HEK293T (cell line): ENCODE measurements around the gene PROK1.

Source experiments
- FOXA1 ChIP-seq: fragments of 450-650 bp; IDR thresholded peaks from 2 replicates; pipeline ENCODE4 v1.6.1; 2016; ENCODE audit warnings: mild to moderate bottlenecking
- FOXM1 ChIP-seq: fragments of 450-650 bp; IDR thresholded peaks from 2 replicates; pipeline ENCODE4 v1.6.1; 2017; ENCODE audit warnings: mild to moderate bottlenecking, borderline replicate concordance
- LEF1 ChIP-seq: fragments of 450-650 bp; IDR thresholded peaks from 2 replicates; pipeline ENCODE4 v1.6.1; 2017; ENCODE audit warnings: mild to moderate bottlenecking, borderline replicate concordance
- NFRKB ChIP-seq: fragments of 450-650 bp; IDR thresholded peaks from 2 replicates; pipeline ENCODE4 v1.6.1; 2016; ENCODE audit warnings: mild to moderate bottlenecking, moderate library complexity
- SP1 ChIP-seq: fragments of 450-650 bp; IDR thresholded peaks from 2 replicates; pipeline ENCODE4 v1.6.1; 2017
- SUZ12 ChIP-seq: fragments of 450-650 bp; IDR thresholded peaks from 2 replicates; pipeline ENCODE4 v1.6.1; 2016; ENCODE audit warnings: mild to moderate bottlenecking

DNA sequence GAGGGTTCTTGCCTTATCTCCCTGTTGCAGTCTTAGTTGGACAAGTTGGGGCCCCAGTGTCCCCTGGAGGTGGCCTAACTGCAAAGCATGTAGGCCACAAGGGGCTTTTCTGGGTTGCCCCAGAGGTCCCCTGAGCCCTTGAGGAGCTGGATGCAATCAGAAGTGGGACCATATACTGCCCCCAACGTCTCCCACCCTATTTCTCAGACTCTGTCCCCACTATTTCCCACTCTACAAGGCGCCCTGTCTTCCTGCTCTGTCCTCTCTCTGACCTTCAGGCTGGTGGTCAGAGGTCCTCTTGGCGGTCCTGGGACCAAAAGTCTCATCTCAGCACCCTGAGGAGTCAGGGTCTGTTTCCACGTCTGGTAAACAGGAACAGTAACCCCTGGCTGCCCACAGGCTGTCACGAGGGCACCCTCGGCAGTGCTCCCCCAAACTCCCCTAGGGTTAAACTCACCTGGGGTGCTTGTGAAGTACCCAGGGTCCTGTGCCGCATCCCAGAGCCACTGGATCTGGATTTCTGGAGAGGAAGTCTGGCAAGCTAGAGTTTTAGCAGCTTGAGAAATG is 14.9 kb downstream of the PROK1 start:
- no peak for TF ChIP-seq FOXM1
- TF ChIP-seq SUZ12 = no peak
- TF ChIP-seq SP1 = no peak
- no peak for TF ChIP-seq FOXA1
- TF ChIP-seq NFRKB = no peak
- no peak for TF ChIP-seq LEF1
